Measurements from ENCODE around the gene PROS1. TPM values are rescaled to one million over a fixed set of nuclear protein-coding genes. Genes with fewer than 3 reads are reported as not detected.
A peak's percentile ranks its signal among the peaks of the same experiment; 100 is the strongest.

Gene PROS1
- not detected for total RNA-seq
- polyA plus RNA-seq = not detected
- 0.07 to 1.5 (median 0.21) reads per million in 6 experiments for total RNA-seq

DNA sequence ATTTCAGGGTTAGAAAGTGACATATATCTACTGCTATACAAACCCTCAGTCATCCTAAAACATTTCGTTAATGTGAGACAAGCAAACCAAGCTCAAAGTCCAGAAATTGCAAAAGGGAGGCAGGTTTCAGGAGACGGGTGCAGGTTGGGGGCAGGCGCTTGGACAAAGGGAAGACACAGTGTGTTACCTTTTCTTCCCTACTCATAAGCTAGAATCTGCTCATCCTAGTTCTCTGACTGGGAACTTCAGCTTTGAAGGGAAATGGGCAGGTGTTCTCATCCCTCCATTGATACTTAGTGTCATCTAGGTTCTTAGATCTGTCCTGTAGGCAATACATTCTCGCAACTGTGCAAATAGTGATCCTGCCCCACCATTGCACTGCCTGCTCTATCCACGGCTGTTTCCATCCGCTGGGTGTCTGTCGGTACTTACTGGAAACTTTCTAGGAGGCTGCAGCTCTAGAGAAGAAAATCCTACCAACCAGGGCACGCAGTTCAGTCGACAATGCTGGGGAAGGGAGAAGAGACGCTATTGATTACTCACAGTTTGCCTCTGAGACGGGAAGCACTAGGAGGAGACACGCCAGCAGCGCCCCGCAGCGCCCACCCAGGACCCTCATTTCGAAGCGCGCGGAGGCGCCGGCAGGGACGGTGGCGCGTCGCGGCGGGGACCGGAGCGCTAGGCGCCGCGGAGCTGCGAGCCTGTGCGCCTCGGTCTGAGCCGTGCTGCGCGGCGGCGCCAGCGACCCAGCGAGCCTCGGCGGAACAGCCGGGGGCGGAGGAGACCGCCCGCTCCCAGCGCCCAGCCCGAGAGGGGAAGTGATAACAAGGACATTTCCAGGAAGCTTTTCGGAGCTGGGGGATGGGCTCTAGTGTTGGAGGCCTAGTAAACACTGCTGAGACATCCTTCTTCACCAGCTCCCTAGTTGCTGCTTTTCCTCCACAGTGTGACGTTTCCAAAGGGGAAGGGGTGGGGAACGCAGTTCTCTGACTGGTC lies at the start of gene PROS1:
Gene PROS1, minus strand, starts transcription at position 766 of the 996 bp plus-strand sequence. Its CDS starts 147 bp downstream, at position 619.
- ATAC-seq = peak; percentile 92 to 96
- POLR2A ChIA-PET = interaction anchor here (1.3 kb wide), 1 partner anchor 90 kb away, joined by 4 read pairs; the partner anchor contains the start of genes DHFR2 and NSUN3

DNA sequence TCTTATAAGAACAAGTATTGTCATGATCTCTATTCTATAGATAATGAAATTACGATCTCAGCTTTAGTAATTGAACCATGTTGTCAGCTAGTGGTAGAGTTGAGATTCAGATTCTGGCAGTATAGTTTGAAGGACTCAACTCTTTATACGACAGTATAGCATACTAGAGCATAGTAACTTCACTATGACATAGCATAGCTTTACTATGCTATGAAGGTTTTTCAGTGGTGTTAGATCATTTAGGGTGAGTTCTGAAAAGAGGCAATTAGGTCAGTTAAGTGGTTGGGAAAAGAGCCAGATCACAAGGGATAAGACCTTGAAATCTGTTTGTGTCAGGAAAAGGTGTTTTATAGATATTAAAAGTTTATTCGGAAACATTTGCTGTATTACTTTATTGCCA lies 46.6 kb upstream of the PROS1 start:
- Mint-ChIP-seq H3K27me3 (no peaks in the 10 kb centered on the region), H3K27ac (no peak overlapping the region), H3K4me1 (no peaks in the 10 kb centered on the region), H3K9me3 (no peaks in the 10 kb centered on the region), H3K36me3 (peaks cover 0 to 4% (median 3%) of the 10 kb centered on the region in 3 donors), H3K4me3 (no peak overlapping the region)
- POLR2A ChIA-PET = interaction anchor here (1.9 kb wide), 1 partner anchor 42 kb away, joined by 7 read pairs; the partner anchor contains the start of genes DHFR2 and NSUN3
- ATAC-seq (no peak), DNase-seq (no peak)

More for the DNA sequence above, at the start of gene PROS1:
- H3K4me1 Mint-ChIP-seq = peaks cover 3 to 13% (median 11%) of the 10 kb centered on the region in 4 donors
- H3K27me3 Mint-ChIP-seq = peaks cover 3 to 19% (median 8%) of the 10 kb centered on the region in 5 donors
- H3K36me3 Mint-ChIP-seq = no peaks in the 10 kb centered on the region
- H3K9me3 Mint-ChIP-seq = no peaks in the 10 kb centered on the region
- H3K4me3 Mint-ChIP-seq = peak within 1 kb of the TSS; percentile 74 to 89 (median 86)
- H3K27ac Mint-ChIP-seq = peak within 1 kb of the TSS in 3 of 10 donors; percentile 39 to 82 (median 41)
- peak; percentile 8 to 56 (median 32) for DNase-seq

DNA sequence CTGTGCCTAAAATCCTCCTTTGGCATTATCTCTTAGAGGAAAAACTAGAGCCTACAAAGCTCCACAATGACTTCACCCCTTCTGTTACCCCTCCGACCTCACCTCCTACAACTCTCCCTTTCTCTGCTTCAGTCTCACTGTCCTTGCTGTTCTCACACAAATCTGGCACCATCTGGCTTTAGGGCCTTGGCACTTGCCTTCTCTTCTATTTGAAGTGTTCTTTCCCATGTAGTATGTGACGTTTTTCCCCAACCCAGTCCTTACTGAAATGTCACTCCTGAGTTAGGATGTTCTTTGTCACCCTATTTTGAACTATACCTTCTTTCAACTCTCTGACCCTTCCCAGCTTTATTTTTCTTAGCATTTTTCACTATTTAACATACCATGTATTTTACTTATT lies 46.0 kb upstream of the PROS1 start:
- H3K4me3 Mint-ChIP-seq = no peak overlapping the region
- peaks cover 0 to 4% (median 3%) of the 10 kb centered on the region in 3 donors for H3K36me3 Mint-ChIP-seq
- ATAC-seq (no peak), DNase-seq (no peak)
- POLR2A ChIA-PET = interaction anchor here (1.9 kb wide), 1 partner anchor 43 kb away, joined by 7 read pairs; the partner anchor contains the start of genes DHFR2 and NSUN3
- H3K9me3 Mint-ChIP-seq = no peaks in the 10 kb centered on the region
- H3K27me3 Mint-ChIP-seq = no peaks in the 10 kb centered on the region
- H3K4me1 Mint-ChIP-seq = peaks cover 5 to 6% (median 6%) of the 10 kb centered on the region in 4 donors
- H3K27ac Mint-ChIP-seq = peak overlapping the region in 2 of 10 donors; percentile 1 to 38

DNA sequence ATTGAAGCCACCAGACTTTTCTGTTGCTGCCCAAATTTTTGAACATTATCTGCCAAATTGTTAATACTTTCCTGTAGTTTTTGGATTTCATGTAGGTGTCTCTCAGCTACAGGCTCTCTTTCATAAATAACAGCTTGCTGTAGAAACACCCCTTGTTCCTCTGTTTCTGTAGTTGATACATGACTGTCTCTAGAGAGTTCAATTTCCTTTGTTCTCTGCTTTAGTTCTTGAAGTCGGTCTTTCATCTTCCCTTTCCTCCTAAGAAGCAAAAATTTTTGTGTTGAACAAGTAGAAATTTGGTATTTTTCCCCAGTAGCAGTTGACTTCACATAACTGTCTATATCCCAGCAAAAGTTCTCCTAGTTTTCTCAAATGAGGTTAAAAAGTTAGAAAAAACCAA lies 41.3 kb upstream of the PROS1 start:
- ATAC-seq = peak; percentile 35 to 36
- no peaks in the 10 kb centered on the region for H3K9me3 Mint-ChIP-seq
- H3K36me3 Mint-ChIP-seq = peaks cover 0 to 9% (median 3%) of the 10 kb centered on the region in 3 donors
- peak overlapping the region in 1 of 10 donors; percentile 4 for H3K4me3 Mint-ChIP-seq
- peak in 2 of 10 donors; percentile 19 to 25 for DNase-seq
- no peaks in the 10 kb centered on the region for H3K27me3 Mint-ChIP-seq
- POLR2A ChIA-PET = no interaction called here
- H3K27ac Mint-ChIP-seq = peak overlapping the region in 2 of 10 donors; percentile 29 to 53
- peaks cover 8 to 10% (median 9%) of the 10 kb centered on the region in 4 donors for H3K4me1 Mint-ChIP-seq

DNA sequence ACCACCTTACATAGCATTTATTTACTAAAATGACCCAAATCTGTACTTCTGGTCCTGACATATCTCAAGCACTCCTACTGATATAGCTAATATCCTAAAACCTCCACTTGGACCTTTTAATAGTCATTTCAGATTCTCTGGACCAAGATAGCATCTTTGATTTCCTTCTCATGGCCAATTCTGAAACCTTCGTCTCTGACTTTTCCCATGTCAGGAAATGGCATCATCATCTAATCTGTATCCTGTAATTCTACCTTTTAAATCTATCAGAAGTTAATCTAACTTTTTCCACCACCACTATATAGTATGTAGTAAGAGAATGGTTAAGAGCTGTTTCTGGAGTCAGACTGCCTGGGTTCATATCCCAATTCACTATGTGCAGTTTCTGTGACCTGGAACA lies 38.5 kb upstream of the PROS1 start:
- Mint-ChIP-seq H3K27ac (peak overlapping the region in 1 of 10 donors; percentile 22), H3K4me1 (peaks cover 8 to 10% (median 9%) of the 10 kb centered on the region in 4 donors), H3K36me3 (peaks cover 0 to 5% (median 3%) of the 10 kb centered on the region in 3 donors), H3K9me3 (no peaks in the 10 kb centered on the region), H3K27me3 (no peaks in the 10 kb centered on the region), H3K4me3 (no peak overlapping the region)
- ATAC-seq (no peak), DNase-seq (no peak)
- POLR2A ChIA-PET = no interaction called here

DNA sequence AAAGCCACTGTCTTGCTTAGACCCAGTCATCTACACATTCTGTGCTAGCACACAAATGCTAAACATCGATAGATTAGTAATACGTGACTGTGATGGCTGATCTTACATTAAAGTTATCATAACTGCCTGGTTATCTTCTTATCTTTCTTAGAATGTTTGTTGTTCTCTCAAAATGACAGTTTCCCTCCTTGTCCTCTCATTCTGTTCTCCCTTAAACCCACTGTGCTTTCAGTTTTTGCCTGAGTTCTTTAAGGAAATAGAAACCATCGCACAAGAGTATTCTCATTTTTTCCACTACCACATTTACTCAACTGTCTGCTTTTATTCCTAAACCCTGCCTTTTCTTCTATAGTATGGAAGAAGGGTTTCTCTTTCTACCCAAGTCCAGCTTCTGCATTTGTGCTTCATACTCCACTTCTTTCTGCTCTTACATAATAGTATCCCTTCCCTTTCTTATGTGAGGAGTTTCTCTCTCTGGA lies 37.6 kb upstream of the PROS1 start:
- Mint-ChIP-seq H3K27ac (peak overlapping the region in 1 of 10 donors; percentile 7), H3K9me3 (no peaks in the 10 kb centered on the region), H3K4me3 (no peak overlapping the region), H3K36me3 (peaks cover 0 to 5% (median 3%) of the 10 kb centered on the region in 3 donors), H3K27me3 (no peaks in the 10 kb centered on the region), H3K4me1 (peaks cover 8 to 10% (median 9%) of the 10 kb centered on the region in 4 donors)
- POLR2A ChIA-PET = no interaction called here
- ATAC-seq = no peak
- no peak for DNase-seq

DNA sequence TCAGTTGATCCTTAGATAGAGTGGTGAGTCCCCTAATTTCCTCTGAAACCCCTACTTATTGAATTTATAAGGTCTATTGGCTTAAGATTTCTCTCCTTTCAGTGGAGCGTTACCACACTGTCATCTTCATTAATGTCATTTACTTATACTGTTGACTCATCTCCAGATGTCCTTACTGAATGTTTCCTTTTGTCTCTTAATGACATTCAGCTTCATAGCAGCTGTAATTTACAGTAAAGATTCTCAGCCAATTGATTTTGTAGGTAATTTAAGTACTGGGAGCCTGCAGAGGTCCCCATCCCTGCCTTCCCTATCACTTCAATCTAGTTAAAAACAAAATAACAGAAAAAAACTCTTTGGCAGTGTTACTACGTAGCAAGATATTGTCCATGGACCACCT lies 35.9 kb upstream of the PROS1 start:
- Mint-ChIP-seq H3K4me3 (no peak overlapping the region), H3K4me1 (peaks cover 2 to 4% (median 3%) of the 10 kb centered on the region in 4 donors), H3K36me3 (peaks cover 0 to 5% (median 3%) of the 10 kb centered on the region in 3 donors), H3K27ac (no peak overlapping the region), H3K9me3 (no peaks in the 10 kb centered on the region), H3K27me3 (no peaks in the 10 kb centered on the region)
- DNase-seq (no peak), ATAC-seq (no peak)
- POLR2A ChIA-PET = no interaction called here

- DNase-seq (no peak), ATAC-seq (no peak)
- Mint-ChIP-seq H3K27ac (no peak overlapping the region), H3K27me3 (no peaks in the 10 kb centered on the region), H3K9me3 (no peaks in the 10 kb centered on the region), H3K4me3 (no peak overlapping the region), H3K36me3 (peaks cover 0 to 5% (median 4%) of the 10 kb centered on the region in 3 donors), H3K4me1 (peaks cover 0 to 6% (median 2%) of the 10 kb centered on the region in 4 donors)
- POLR2A ChIA-PET = no interaction called here
Measured at GRCh38 chr3:94008253-94008652, 34.6 kb upstream of the PROS1 start.

DNA sequence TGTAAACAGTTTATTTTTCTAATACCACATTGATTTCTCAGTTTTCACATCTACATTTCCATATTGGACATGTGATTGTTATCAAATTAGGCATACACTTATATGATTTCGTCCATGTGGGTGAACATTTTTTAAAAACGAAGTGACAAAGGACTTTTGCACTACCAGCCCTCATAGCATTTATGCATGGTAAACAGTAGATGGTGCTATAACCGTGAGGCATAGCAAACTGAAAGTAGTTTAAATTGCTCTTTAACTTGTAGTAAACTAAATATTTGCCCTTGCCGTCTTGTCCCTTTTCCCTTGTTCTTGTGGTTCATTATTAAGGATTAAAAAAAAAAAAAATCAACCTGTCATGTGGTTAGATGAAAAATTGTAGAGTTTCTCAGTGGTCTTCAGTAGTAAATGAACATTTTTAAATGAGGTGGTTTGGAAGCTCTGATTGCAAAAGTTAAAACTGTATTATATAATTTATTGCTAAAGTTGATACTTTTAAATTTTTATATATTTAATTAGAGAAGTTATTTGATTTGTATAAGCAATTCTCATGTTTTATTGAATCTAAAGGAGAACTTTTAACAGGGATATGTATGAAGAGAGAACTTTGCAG lies 30.7 kb upstream of the PROS1 start:
- peaks cover 0 to 2% (median 0%) of the 10 kb centered on the region in 3 donors for H3K36me3 Mint-ChIP-seq
- H3K9me3 Mint-ChIP-seq = no peaks in the 10 kb centered on the region
- no peaks in the 10 kb centered on the region for H3K27me3 Mint-ChIP-seq
- H3K4me1 Mint-ChIP-seq = peaks cover 0 to 4% (median under 1%) of the 10 kb centered on the region in 4 donors
- peak overlapping the region in 5 of 10 donors; percentile 14 to 89 (median 56) for H3K27ac Mint-ChIP-seq
- peak overlapping the region; percentile 65 to 86 (median 80) for H3K4me3 Mint-ChIP-seq
- POLR2A ChIA-PET = no interaction called here
- DNase-seq = peak in 5 of 10 donors; percentile 4 to 61 (median 50)
- peak; percentile 78 to 83 for ATAC-seq

DNA sequence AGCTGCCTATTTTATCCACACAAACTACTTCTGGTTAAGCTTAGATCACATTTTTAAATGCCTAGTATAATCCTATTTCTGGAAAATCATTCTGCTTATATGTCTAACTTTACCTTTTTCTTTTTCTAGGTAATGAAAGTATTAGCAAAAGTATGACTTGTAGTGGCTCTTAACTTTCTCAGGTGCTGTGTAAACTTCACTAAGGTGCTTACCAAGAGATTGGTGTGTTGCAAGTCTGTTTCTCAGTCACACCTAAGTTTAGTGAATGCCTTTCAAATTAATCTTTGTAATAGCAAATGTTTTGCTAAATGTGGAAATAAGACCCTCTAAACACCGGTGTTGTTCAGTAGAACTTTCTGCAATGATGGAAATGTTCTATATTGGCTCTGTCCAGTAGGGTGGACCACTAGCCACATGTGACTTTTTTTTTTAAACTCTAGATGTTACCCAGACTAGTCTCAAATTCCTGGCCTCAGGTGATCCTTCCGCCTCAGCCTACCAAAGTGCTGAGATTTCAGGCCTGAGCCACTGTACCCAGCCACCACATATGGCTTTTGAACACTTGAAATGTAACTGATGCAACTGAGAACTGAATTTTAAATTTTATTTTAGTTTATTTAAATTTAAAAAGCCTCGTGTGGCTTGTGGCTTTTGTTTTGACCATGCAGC lies 28.3 kb upstream of the PROS1 start:
- ATAC-seq (no peak), DNase-seq (no peak)
- peaks cover 0 to 8% (median 0%) of the 10 kb centered on the region in 3 donors for H3K36me3 Mint-ChIP-seq
- H3K27me3 Mint-ChIP-seq = no peaks in the 10 kb centered on the region
- H3K4me3 Mint-ChIP-seq = no peak overlapping the region
- POLR2A ChIA-PET = no interaction called here
- no peaks in the 10 kb centered on the region for H3K9me3 Mint-ChIP-seq
- H3K27ac Mint-ChIP-seq = no peak overlapping the region
- H3K4me1 Mint-ChIP-seq = peaks cover 0 to 4% (median under 1%) of the 10 kb centered on the region in 4 donors

GRCh38 chr3:94001191-94001590 lies 27.5 kb upstream of the PROS1 start:
- Mint-ChIP-seq H3K27me3 (no peaks in the 10 kb centered on the region), H3K36me3 (peaks cover 0 to 11% (median 0%) of the 10 kb centered on the region in 3 donors), H3K4me3 (no peak overlapping the region), H3K4me1 (peaks cover 0 to 4% (median under 1%) of the 10 kb centered on the region in 4 donors), H3K9me3 (no peaks in the 10 kb centered on the region), H3K27ac (peak overlapping the region in 2 of 10 donors; percentile 1 to 16)
- ATAC-seq (no peak), DNase-seq (no peak)
- POLR2A ChIA-PET = no interaction called here

DNA sequence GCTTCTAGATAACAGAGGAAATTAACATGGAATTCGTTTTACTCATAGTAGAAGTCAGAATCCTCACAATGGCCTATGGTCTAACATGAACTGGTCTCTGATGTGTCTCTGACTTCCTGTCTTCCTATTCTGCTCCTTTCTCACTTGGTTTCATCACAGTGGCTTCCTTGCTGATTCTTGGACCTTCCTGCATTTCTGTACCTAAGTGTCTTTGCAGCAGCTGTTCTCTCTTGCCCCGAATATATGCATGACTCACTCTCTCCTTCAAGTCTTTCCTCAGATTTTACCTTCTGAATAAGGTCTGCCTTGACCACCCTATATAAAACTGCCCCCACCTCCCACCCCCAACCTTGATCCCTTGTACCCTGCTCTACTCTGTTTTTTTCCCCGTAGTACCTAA lies 20.4 kb upstream of the PROS1 start:
- POLR2A ChIA-PET = no interaction called here
- Mint-ChIP-seq H3K9me3 (no peaks in the 10 kb centered on the region), H3K27ac (peak overlapping the region in 1 of 10 donors; percentile 62), H3K27me3 (no peaks in the 10 kb centered on the region), H3K4me3 (no peak overlapping the region), H3K36me3 (peaks cover 0 to 10% (median 0%) of the 10 kb centered on the region in 3 donors), H3K4me1 (peaks cover 0 to 9% (median 2%) of the 10 kb centered on the region in 4 donors)
- no peak for ATAC-seq
- no peak for DNase-seq

Measured in naive thymus-derived CD8-positive, alpha-beta T cell (primary cell).